HL-60 (cell line): ENCODE data around the gene TFF3.

Experiments
- DNase-seq, 2 experiments: peaks; one replicate each; pipeline ENCODE4 v3.0.0-alpha.2; 2010 to 2020; ENCODE audit warnings: low read depth in 1 of 2, low spot score in 1 of 2
- H3K27ac ChIP-seq: fragments of 250-450 bp; sonication (Bioruptor Pico); replicated peaks from 2 replicates; pipeline ENCODE4 v1.5.1; 2020; ENCODE audit warnings: mild to moderate bottlenecking, moderate library complexity
- H3K27me3 ChIP-seq: fragments of 250-450 bp; sonication (Bioruptor Pico); 2 replicates; pipeline ENCODE4 v1.5.1; 2021; ENCODE audit warnings: mild to moderate bottlenecking, moderate library complexity; ENCODE audit not compliant: insufficient read depth, poor library complexity, severe bottlenecking
- H3K4me3 ChIP-seq: replicated peaks from 2 replicates; pipeline ENCODE4 v1.5.1; 2011; ENCODE audit warnings: mild to moderate bottlenecking, control low read depth, low read length; ENCODE audit not compliant: insufficient read depth
- CTCF ChIP-seq: IDR thresholded peaks from one replicate; pipeline ENCODE4 v1.5.1; 2011; ENCODE audit warnings: low read length, control low read depth, inconsistent platforms; ENCODE audit not compliant: insufficient read depth
- GABPA ChIP-seq: IDR thresholded peaks from 2 replicates; pipeline ENCODE4 v1.6.1; 2012; ENCODE audit warnings: low read depth
- POLR2AphosphoS5 ChIP-seq: IDR thresholded peaks from 2 replicates; pipeline ENCODE4 v1.6.1; 2012; ENCODE audit warnings: low read depth
- REST ChIP-seq: IDR thresholded peaks from 2 replicates; pipeline ENCODE4 v1.6.1; 2012; ENCODE audit warnings: low read depth; ENCODE audit not compliant: insufficient replicate concordance
- SPI1 ChIP-seq: IDR thresholded peaks from 2 replicates; pipeline ENCODE4 v1.6.1; 2012; ENCODE audit warnings: low read depth, mild to moderate bottlenecking, borderline replicate concordance

The TFF3 gene

GRCh38 chr21:42300956-42301355, 14.3 kb downstream of the TFF3 start:
- H3K27ac ChIP-seq: no peak overlapping the region
- no peak for DNase-seq
- no peaks in the 10 kb centered on the region for H3K27me3 ChIP-seq
- no peak overlapping the region for H3K4me3 ChIP-seq
- no peak for TF ChIP-seq CTCF
- TF ChIP-seq GABPA: no peak
- TF ChIP-seq SPI1: no peak
- TF ChIP-seq REST: no peak
- no peak for TF ChIP-seq POLR2AphosphoS5

- H3K27me3 ChIP-seq: no peaks in the 10 kb centered on the region
- DNase-seq: no peak
- no peak for TF ChIP-seq CTCF
- TF ChIP-seq REST: no peak
- TF ChIP-seq GABPA: no peak
- no peak for TF ChIP-seq SPI1
- no peak for TF ChIP-seq POLR2AphosphoS5
Observed at GRCh38 chr21:42300045-42300583, 15.1 kb downstream of the TFF3 start.

GRCh38 chr21:42299324-42300044, 15.7 kb downstream of the TFF3 start:
- peak in 1 of 2 experiments; percentile 44 for DNase-seq
- H3K4me3 ChIP-seq: no peak overlapping the region

More at GRCh38 chr21:42300045-42300583, 15.1 kb downstream of the TFF3 start:
- no peak overlapping the region for H3K4me3 ChIP-seq
- H3K27ac ChIP-seq: no peak overlapping the region

More at GRCh38 chr21:42299324-42300044, 15.7 kb downstream of the TFF3 start:
- no peak overlapping the region for H3K27ac ChIP-seq
- TF ChIP-seq POLR2AphosphoS5 (no peak), REST (no peak), CTCF (no peak), SPI1 (no peak)
- no peaks in the 10 kb centered on the region for H3K27me3 ChIP-seq
